Measurements from ENCODE around the gene ZNF134. TPM values are rescaled to one million over a fixed set of nuclear protein-coding genes. Genes with fewer than 3 reads are reported as not detected.

ZNF134 gene
- total and polyA plus RNA-seq, 2 donors (not counting 3 experiments of a cell fraction or from before 2014, with no cell fraction given): 6.4 to 12.3 TPM

GRCh38 chr19:57665261-57665806 lies 51.3 kb downstream of the ZNF134 start:
- Histone ChIP-seq H3K79me2 (ENCODE audit: control insufficient read depth, insufficient read depth, low read length) (no peaks in the 10 kb centered on the region), H3K4me1 (ENCODE audit: control insufficient read depth, extremely low read depth, insufficient read depth, low read length) (peaks cover 4% of the 10 kb centered on the region), H3K27ac (ENCODE audit: insufficient read depth, low read depth, low read length) (no peak overlapping the region), H3K36me3 (ENCODE audit: control insufficient read depth in 2 of 2, extremely low read depth in 1 of 2, insufficient read depth in 2 of 2, low read length in 2 of 2) (no peaks in the 10 kb centered on the region), H3K27me3 (ENCODE audit: control insufficient read depth in 2 of 2, insufficient read depth in 2 of 2, low read length in 2 of 2) (peaks cover 0 to 2% of the 10 kb centered on the region in 2 experiments), H3K9ac (replicated peaks; ENCODE audit: extremely low read depth, insufficient read depth, low read length) (no peak overlapping the region), H2AFZ (ENCODE audit: low read depth, low read length) (no peak overlapping the region), H3K4me2 (ENCODE audit: insufficient read depth, low read length) (no peak overlapping the region), H3K9me1 (replicated peaks; ENCODE audit: control insufficient read depth, extremely low read depth, insufficient read depth, low read length) (no peaks in the 10 kb centered on the region), H4K20me1 (replicated peaks; ENCODE audit: control insufficient read depth, extremely low read depth, insufficient read depth, low read length) (no peaks in the 10 kb centered on the region), H3K4me3 (replicated peaks in 1 of 3; ENCODE audit: insufficient read depth in 1 of 3, low read depth in 1 of 3, low read length in 3 of 3) (no peak overlapping the region), H3K9me3 (replicated peaks; ENCODE audit: control insufficient read depth, insufficient read depth, low read length) (no peaks in the 10 kb centered on the region)
- no peak for TF ChIP-seq FOS (IDR thresholded peaks at IDR 0.05; ENCODE audit: borderline replicate concordance, insufficient read depth, low read length)
- no peak for TF ChIP-seq GATA2 (IDR thresholded peaks at IDR 0.05; ENCODE audit: insufficient read depth, insufficient read length, low read depth, low read length)
- no peak for TF ChIP-seq POLR2A (IDR thresholded peaks at IDR 0.05; ENCODE audit: low read depth, low read length)
- ChIA-PET POLR2A (no interaction called here), CTCF (interaction anchor here (3.2 kb wide), 1 partner anchor 16 kb away, joined by 16 read pairs; the partner anchor contains the start of gene ZNF551)
- BruUV-seq (replicated peaks): no TSS peak
- DNase-seq (ENCODE audit: low read depth, low spot score) (no peak), FAIRE-seq (no peak)
- dilution Hi-C loops (cut with MboI; ENCODE audit: extremely low pct_ligation_motif_present, low sequenced_read_pairs) (no loop called here), intact Hi-C loops (cut with micrococcal nuclease) (no loop called here)

GRCh38 chr19:57667228-57667627 lies 53.2 kb downstream of the ZNF134 start:
- dilution Hi-C loops (cut with MboI; ENCODE audit: extremely low pct_ligation_motif_present, low sequenced_read_pairs): no loop called here

More at GRCh38 chr19:57667228-57667627, 53.2 kb downstream of the ZNF134 start:
- Histone ChIP-seq H3K27ac (ENCODE audit: insufficient read depth, low read depth, low read length) (no peak overlapping the region), H4K20me1 (replicated peaks; ENCODE audit: control insufficient read depth, extremely low read depth, insufficient read depth, low read length) (no peaks in the 10 kb centered on the region), H3K36me3 (ENCODE audit: control insufficient read depth in 2 of 2, extremely low read depth in 1 of 2, insufficient read depth in 2 of 2, low read length in 2 of 2) (no peaks in the 10 kb centered on the region), H3K9me3 (replicated peaks; ENCODE audit: control insufficient read depth, insufficient read depth, low read length) (no peaks in the 10 kb centered on the region), H3K27me3 (ENCODE audit: control insufficient read depth in 2 of 2, insufficient read depth in 2 of 2, low read length in 2 of 2) (peaks cover 0 to 2% of the 10 kb centered on the region in 2 experiments), H3K9ac (replicated peaks; ENCODE audit: extremely low read depth, insufficient read depth, low read length) (no peak overlapping the region), H3K4me1 (ENCODE audit: control insufficient read depth, extremely low read depth, insufficient read depth, low read length) (peaks cover 4% of the 10 kb centered on the region), H3K4me3 (replicated peaks in 1 of 3; ENCODE audit: insufficient read depth in 1 of 3, low read depth in 1 of 3, low read length in 3 of 3) (no peak overlapping the region), H3K4me2 (ENCODE audit: insufficient read depth, low read length) (no peak overlapping the region), H3K9me1 (replicated peaks; ENCODE audit: control insufficient read depth, extremely low read depth, insufficient read depth, low read length) (no peaks in the 10 kb centered on the region), H2AFZ (ENCODE audit: low read depth, low read length) (no peak overlapping the region), H3K79me2 (ENCODE audit: control insufficient read depth, insufficient read depth, low read length) (no peaks in the 10 kb centered on the region)
- intact Hi-C loops (cut with micrococcal nuclease): no loop called here
- ChIA-PET CTCF (no interaction called here), POLR2A (no interaction called here)
- DNase-seq (ENCODE audit: low read depth, low spot score): no peak
- no TSS peak for BruUV-seq (replicated peaks)
- no peak for FAIRE-seq
- no peak for TF ChIP-seq EZH2 (IDR thresholded peaks at IDR 0.05; ENCODE audit: borderline replicate concordance, low read depth, low read length, severe bottlenecking)
- TF ChIP-seq MYC (IDR thresholded peaks at IDR 0.05; ENCODE audit: low read depth, low read length): no peak
- TF ChIP-seq JUN (IDR thresholded peaks at IDR 0.05; ENCODE audit: borderline replicate concordance, insufficient read depth, insufficient read length, low read depth): no peak
- TF ChIP-seq FOS (IDR thresholded peaks at IDR 0.05; ENCODE audit: borderline replicate concordance, insufficient read depth, low read length): no peak
- no peak for TF ChIP-seq GATA2 (IDR thresholded peaks at IDR 0.05; ENCODE audit: insufficient read depth, insufficient read length, low read depth, low read length)
